Right atrium auricular region (tissue), 2 donors: ENCODE data around the gene ETV7. TPM values are rescaled to one million over a fixed set of nuclear protein-coding genes. Genes with fewer than 3 reads are reported as not detected.
"Not testable (repeated sequence)": the region's sequence is repeated elsewhere in the genome, so short reads cannot be mapped to it uniquely, and the experiment has no call there.

Experiments used
- DNase-seq: peaks from one replicate; pipeline ENCODE4 v3.0.0-alpha.2; 2019; ENCODE audit warnings: low spot score
- H3K27ac ChIP-seq, 2 donors: fragments of 200-600 bp; sonication (generic); 1 replicate in 1 of 2; 2 replicates in 1 of 2; pipeline ENCODE4 v1.5.1; 2016 to 2019
- H3K27me3 ChIP-seq, 2 donors: fragments of 200-600 bp; sonication (generic); one replicate each; pipeline versions ENCODE4 v1.5.1 to v1.6.0; 2017 to 2019
- H3K36me3 ChIP-seq: fragments of 200-600 bp; sonication (generic); one replicate; pipeline ENCODE4 v1.5.1; 2016
- H3K4me1 ChIP-seq, 2 donors: fragments of 200-600 bp; sonication (generic); one replicate each; pipeline versions ENCODE4 v1.5.1 to v1.6.0; 2017 to 2019
- H3K4me3 ChIP-seq, 2 donors: fragments of 200-600 bp; sonication (generic); 1 replicate in 1 of 2; 2 replicates in 1 of 2; pipeline ENCODE4 v1.5.1; 2017 to 2019; ENCODE audit warnings: mild to moderate bottlenecking in 1 of 2, moderate library complexity in 1 of 2
- H3K9me3 ChIP-seq, 2 donors: fragments of 200-600 bp; sonication (generic); one replicate each; pipeline ENCODE4 v1.5.1; 2019
- total RNA-seq, 2 donors: library from RNA; depleted of rRNA; stranded (reverse); fragments of >200 nt; gene quantifications; one replicate each; pipeline ENCODE4 v1.1.0, GENCODE V29; 2016
- TF ChIP-seq, protein P1 (sequence below), 2 donors: fragments of 200-600 bp; sonication (generic); IDR thresholded peaks; one replicate each; pipeline ENCODE4 v1.5.1; 2019; ENCODE audit warnings: antibody characterized with exemption in 2 of 2

The ETV7 gene
- total RNA-seq, 2 donors from 2014 or later = 0.33 to 0.43 TPM

DNA sequence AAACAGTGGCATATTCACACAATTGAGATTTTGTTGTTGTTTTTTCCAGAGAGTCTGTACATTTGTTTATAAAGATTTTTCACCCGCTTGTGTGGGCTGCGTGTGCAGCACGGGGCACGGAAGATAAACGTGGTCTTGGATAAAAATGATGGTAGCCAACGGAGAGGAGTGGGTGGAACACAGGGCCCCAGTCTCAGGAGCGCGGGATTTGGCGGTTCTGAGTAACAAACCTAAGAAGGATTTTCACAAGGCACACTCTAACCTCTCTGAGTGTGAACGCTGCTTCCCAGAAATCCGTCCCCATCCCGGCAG is 47.2 kb downstream of the ETV7 start:
- Histone ChIP-seq H3K27ac (no peak overlapping the region), H3K4me1 (peaks cover 0 to 12% of the 10 kb centered on the region in 2 donors), H3K27me3 (no peaks in the 10 kb centered on the region), H3K9me3 (no peaks in the 10 kb centered on the region), H3K4me3 (no peak overlapping the region), H3K36me3 (no peaks in the 10 kb centered on the region)
- TF ChIP-seq, protein P1, sequence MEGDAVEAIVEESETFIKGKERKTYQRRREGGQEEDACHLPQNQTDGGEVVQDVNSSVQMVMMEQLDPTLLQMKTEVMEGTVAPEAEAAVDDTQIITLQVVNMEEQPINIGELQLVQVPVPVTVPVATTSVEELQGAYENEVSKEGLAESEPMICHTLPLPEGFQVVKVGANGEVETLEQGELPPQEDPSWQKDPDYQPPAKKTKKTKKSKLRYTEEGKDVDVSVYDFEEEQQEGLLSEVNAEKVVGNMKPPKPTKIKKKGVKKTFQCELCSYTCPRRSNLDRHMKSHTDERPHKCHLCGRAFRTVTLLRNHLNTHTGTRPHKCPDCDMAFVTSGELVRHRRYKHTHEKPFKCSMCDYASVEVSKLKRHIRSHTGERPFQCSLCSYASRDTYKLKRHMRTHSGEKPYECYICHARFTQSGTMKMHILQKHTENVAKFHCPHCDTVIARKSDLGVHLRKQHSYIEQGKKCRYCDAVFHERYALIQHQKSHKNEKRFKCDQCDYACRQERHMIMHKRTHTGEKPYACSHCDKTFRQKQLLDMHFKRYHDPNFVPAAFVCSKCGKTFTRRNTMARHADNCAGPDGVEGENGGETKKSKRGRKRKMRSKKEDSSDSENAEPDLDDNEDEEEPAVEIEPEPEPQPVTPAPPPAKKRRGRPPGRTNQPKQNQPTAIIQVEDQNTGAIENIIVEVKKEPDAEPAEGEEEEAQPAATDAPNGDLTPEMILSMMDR (IDR thresholded peaks at IDR 0.05) = no peak
- DNase-seq = no peak

DNA sequence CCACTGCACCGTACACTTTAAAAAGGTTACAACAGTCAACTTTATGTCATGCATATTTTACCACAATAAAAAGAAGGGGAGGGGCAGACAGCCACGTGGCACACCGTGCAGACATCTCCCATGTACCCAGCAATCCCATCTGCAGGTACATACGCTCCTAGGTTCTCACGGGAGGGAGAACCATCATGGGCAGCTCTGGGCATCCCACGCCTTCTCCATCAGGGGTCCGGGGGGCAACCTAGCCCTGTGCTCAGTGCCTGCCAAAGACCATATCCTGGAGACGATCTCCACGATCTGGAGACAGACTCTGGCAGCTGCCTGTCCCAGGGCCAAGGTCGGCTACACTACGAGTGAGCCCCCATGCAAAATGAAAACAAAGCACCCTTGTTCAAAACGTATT is 48.3 kb downstream of the ETV7 start:
- no peak overlapping the region for H3K27ac ChIP-seq
- H3K4me1 ChIP-seq = peaks cover 0 to 20% of the 10 kb centered on the region in 2 donors
- no peak overlapping the region for H3K4me3 ChIP-seq
- H3K27me3 ChIP-seq = peaks cover 0 to 4% of the 10 kb centered on the region in 2 donors
- no peak for DNase-seq
- no peaks in the 10 kb centered on the region for H3K9me3 ChIP-seq
- no peaks in the 10 kb centered on the region for H3K36me3 ChIP-seq
- TF ChIP-seq, protein P1 (IDR thresholded peaks at IDR 0.05) = no peak

DNA sequence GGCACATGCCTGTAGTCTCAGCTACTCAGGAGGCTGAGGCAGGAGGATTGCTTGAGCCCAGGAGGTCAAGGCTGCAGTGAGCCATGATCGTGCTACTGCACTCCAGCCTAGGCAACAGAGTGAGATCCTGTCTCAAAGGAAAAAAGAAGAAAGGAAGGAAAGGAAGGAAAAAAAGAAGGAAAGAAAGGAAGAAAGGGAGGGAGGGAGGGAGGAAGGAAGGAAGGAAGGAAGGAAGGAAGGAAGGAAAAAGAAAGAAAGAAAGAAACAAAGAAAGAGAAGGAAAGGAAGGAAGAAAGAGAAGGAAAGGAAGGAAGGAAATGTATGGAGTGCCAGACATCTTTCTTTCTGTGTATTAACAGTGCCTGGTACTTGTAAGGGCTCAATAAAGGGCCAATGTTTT is 49.2 kb downstream of the ETV7 start:
- not testable (repeated sequence) for H3K27me3 ChIP-seq, DNase-seq, H3K36me3 ChIP-seq, H3K9me3 ChIP-seq, H3K4me3 ChIP-seq
- peak overlapping the region in 1 of 2 donors; percentile 6 for H3K27ac ChIP-seq
- peaks cover 0 to 29% of the 10 kb centered on the region in 2 donors for H3K4me1 ChIP-seq

DNA sequence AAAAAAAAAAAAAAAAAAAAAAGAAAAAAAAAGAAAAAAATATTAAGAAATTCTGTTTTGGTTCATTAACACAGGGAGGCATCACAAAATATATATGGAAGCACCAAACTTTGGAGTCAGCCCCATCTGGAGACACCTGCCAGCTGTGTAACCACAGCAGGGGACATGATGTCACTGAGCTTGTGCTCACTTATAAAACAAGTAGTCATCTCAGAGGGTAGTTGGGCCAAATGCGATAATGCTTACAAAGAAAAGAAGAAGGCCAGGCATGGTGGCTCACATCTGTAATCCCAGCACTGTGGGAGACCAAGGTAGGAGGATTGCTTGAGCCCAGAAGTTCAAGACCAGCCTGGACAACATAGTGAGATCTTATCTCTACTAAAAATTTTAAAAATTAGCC is 49.7 kb downstream of the ETV7 start:
- H3K9me3 ChIP-seq = no peaks in the 10 kb centered on the region
- no peak overlapping the region for H3K4me3 ChIP-seq
- no peak for DNase-seq
- peaks cover 0 to 6% of the 10 kb centered on the region in 2 donors for H3K27me3 ChIP-seq
- no peaks in the 10 kb centered on the region for H3K36me3 ChIP-seq
- TF ChIP-seq, protein P1 (IDR thresholded peaks at IDR 0.05) = no peak
- H3K27ac ChIP-seq = no peak overlapping the region
- peaks cover 0 to 31% of the 10 kb centered on the region in 2 donors for H3K4me1 ChIP-seq

DNA sequence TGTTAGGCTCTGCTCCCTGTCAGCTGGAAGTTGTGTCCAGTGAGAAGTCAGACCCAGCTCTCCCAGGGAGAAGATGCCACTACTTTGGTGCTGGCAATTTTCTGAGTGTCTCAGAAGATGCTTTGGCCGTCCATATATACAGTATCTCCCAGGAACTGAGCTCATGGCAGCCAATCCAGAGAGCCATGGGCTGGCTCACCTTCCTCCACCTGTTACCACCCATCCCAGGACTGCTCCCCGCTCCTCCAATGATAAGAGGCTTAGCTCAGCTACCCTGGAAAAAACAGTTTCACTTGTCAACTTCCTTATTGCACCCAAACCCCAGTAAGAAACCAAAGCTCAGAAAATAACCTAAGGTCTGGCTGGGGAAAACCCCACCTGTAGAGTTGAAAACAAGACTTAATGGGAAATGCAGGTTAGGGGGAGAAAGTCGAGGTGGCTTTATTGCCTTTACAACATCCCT is 50.7 kb downstream of the ETV7 start, which contains the start of gene BNIP5:
Gene BNIP5, minus strand, starts transcription at position 110 of the 463 bp plus-strand sequence. CDS start 6,198 bp downstream, outside the sequence.
- DNase-seq = no peak
- H3K27me3 ChIP-seq = peaks cover 0 to 6% of the 10 kb centered on the region in 2 donors
- H3K4me1 ChIP-seq = peaks cover 0 to 31% of the 10 kb centered on the region in 2 donors
- no peak within 1 kb of the TSS for H3K27ac ChIP-seq
- no peaks in the 10 kb centered on the region for H3K36me3 ChIP-seq
- TF ChIP-seq, protein P1 (IDR thresholded peaks at IDR 0.05) = no peak
- H3K9me3 ChIP-seq = no peaks in the 10 kb centered on the region
- no peak within 1 kb of the TSS for H3K4me3 ChIP-seq

DNA sequence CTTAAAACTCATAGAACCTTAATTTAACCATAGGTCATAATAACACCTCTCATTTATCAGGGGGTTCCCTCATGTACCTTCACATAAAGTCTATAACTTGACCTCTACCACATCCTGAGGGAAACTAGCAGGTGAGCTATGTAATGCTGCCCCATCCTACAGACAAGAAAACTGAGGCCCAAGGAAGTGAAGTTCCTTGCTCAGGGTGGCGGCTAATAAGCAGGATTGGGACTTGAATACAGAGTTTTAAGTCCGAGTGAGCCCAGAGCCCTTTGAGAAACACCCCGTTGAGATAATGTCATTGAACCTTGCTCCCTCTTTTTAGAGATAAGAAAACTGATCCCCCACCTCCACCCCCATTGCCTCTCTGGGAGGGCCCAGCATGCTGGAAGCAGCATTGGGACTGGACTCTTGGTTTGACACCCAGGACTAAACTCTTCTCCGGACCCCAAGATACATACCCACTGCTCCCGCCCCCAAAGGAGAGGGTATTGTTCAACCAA is 51.2 kb downstream of the ETV7 start:
- Histone ChIP-seq H3K9me3 (no peaks in the 10 kb centered on the region), H3K27me3 (peaks cover 0 to 6% of the 10 kb centered on the region in 2 donors), H3K36me3 (no peaks in the 10 kb centered on the region), H3K27ac (no peak overlapping the region), H3K4me1 (peaks cover 0 to 29% of the 10 kb centered on the region in 2 donors), H3K4me3 (no peak overlapping the region)
- DNase-seq = no peak
- TF ChIP-seq, protein P1 (IDR thresholded peaks at IDR 0.05) = no peak
